Fibroblast of pulmonary artery (primary cell): ENCODE measurements around the gene RPS6KC1.
"Not testable (repeated sequence)": the region's sequence is repeated elsewhere in the genome, so short reads cannot be mapped to it uniquely, and the experiment has no call there.

ENCODE experiments used
- DNase-seq: peaks from one replicate; pipeline ENCODE4 v3.0.0-alpha.2; 2010; ENCODE audit warnings: low read depth
- H3K4me3 ChIP-seq: replicated peaks from 2 replicates; pipeline ENCODE4 v1.5.1; 2011; ENCODE audit warnings: low read depth, mild to moderate bottlenecking, control low read depth, low read length, moderate library complexity
- TF ChIP-seq, protein P1 (sequence below): IDR thresholded peaks from 2 replicates; pipeline ENCODE4 v1.5.1; 2011; ENCODE audit warnings: mild to moderate bottlenecking, control low read depth, low read length, inconsistent platforms; ENCODE audit errors: missing control alignments

The RPS6KC1 gene

DNA sequence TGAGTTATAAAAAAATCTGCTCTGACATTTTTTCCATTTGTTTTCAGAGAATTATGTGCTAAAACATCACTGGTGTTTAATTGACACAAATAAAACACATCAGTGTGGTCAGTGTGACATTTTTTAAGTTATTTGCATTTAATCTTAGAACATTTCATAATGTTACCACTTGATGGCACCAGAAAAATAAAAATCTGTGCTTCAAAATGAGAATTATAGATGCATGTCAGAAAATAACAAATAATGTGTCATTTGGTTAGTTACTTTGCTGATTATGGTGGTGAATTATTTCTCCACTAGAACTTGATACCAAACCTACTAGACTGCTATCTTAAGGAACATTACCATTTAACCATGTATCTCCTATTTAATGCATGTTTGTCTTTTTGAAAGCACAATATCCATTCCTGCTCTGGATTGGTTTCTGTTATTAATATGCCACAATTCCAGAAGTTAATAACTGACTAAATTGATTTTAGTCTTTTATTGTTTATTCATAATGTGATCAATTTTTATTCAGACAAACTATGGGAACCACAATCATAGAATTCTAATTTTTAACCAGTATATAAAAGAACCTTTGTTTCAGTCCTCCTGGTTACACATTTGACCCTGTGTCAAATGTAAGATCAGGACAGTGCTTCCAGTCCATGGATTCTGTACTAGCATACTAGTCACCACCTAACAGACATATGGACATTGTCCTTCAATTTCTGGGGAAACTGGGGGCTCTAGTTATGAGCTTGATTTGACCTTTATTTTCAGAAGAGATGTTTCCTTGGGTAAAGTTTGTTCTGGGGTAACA is 81.0 kb downstream of the RPS6KC1 start:
- TF ChIP-seq, protein P1, sequence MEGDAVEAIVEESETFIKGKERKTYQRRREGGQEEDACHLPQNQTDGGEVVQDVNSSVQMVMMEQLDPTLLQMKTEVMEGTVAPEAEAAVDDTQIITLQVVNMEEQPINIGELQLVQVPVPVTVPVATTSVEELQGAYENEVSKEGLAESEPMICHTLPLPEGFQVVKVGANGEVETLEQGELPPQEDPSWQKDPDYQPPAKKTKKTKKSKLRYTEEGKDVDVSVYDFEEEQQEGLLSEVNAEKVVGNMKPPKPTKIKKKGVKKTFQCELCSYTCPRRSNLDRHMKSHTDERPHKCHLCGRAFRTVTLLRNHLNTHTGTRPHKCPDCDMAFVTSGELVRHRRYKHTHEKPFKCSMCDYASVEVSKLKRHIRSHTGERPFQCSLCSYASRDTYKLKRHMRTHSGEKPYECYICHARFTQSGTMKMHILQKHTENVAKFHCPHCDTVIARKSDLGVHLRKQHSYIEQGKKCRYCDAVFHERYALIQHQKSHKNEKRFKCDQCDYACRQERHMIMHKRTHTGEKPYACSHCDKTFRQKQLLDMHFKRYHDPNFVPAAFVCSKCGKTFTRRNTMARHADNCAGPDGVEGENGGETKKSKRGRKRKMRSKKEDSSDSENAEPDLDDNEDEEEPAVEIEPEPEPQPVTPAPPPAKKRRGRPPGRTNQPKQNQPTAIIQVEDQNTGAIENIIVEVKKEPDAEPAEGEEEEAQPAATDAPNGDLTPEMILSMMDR, result no peak
- no peak for DNase-seq
- no peak overlapping the region for H3K4me3 ChIP-seq

GRCh38 chr1:213135572-213135971 is 84.5 kb downstream of the RPS6KC1 start:
- TF ChIP-seq, protein P1, result no peak
- DNase-seq, result peak; percentile 44
- no peak overlapping the region for H3K4me3 ChIP-seq

DNA sequence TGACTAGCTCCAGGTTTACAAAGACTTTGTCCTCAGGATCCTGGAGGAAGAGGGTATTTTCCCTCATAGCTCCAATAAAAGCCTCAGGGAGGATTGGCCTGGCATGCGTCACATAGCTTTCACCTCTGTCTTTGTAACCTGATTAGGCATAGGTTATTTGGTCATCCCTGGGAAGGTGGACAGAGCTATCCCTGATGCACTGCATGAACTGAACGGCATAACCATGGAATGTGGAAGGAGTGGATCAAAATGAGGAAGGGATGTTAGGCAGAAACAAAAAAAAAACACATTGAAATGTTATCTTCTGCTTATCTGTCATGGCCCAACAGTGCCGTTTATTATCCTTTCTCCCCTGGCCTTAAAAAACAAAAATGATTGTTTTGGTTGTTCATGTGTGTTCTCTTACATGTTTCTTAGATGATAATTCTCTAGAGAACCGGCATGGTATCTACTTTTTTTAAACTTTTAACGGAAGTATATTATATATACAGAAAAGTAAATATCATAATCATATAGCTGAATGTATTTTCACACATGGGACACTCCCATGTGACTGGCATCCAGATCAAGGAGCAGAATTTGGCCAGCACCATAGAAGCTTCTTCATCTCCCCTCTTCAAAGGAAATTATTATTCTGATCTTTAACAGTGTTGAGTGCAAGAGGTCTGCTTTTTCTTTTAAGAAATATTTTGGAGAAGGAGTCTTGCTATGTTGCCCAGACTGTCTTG is 85.3 kb downstream of the RPS6KC1 start:
- DNase-seq, result no peak
- TF ChIP-seq, protein P1, result no peak
- no peak overlapping the region for H3K4me3 ChIP-seq

DNA sequence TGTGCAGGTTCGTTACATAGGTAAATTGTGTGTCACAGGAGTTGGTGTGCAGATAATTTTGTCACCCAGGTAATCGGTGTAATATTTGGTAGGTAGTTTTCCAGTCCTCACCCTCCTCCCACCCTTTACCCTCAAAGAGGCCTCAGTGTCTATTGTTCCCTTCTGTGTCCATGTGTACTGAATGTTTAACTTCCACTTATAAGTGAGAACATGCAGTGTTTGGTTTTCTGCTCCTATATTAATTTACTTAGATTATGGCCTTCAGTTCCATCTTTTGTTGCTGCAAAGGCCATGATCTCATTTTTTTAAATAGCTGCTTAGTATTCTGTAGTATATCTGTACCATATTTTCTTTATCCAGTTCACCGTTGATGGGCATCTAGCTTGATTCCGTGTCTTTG is 87.3 kb downstream of the RPS6KC1 start:
- TF ChIP-seq, protein P1, result no peak
- no peak for DNase-seq
- no peak overlapping the region for H3K4me3 ChIP-seq

DNA sequence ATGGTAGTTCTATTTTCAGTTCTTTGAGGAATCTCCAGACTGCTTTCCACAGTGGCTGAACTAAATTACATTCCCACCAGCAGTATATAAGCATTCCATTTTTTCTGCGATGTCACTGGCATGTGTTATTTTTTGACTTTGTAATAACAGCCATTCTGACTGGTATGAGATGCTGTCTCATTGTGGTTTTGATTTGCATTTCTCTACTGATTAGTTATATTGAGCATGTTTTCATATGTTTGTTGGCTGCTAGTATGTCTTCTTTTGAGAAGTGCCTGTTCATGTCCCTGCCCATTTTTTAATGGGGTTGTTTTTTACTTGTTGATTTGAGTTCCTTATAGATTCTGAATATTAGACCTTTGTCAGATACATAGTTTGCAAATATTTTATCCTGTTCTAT is 87.9 kb downstream of the RPS6KC1 start:
- DNase-seq, result peak; percentile 32
- no peak overlapping the region for H3K4me3 ChIP-seq
- TF ChIP-seq, protein P1, result no peak

DNA sequence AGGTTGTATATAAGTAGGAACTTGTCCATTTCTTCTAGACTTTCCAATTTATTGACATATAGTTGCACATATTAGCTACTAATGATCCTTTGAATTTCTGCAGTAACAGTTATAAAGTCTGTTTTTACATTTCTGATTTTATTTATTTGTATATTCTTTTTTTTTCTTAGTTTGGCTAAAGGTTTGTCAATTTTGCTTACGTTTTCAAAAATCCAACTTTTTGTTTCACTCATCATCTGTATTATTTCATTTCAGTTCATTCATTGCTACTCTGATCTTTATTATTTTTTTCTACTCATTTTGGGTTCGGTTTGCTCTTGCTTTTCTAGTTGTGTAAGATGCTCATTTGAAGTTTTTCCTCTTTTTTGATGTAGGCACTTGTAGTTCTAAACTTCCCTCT is 97.9 kb downstream of the RPS6KC1 start:
- H3K4me3 ChIP-seq, result no peak overlapping the region
- TF ChIP-seq, protein P1, result no peak
- DNase-seq, result no peak

DNA sequence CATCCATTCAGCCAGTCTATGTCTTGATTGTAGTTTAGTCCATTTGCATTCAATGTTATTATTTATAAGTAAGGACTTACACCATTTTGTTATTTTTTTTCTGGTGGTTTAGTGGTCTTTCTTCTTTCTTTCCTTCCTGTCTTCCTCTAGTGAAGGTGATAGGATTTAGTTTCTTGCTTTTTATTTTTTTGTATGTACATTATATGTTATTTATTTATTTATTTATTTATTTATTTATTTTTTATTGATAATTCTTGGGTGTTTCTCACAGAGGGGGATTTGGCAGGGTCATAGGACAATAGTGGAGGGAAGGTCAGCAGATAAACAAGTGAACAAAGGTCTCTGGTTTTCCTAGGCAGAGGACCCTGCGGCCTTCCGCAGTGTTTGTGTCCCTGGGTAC is 99.0 kb downstream of the RPS6KC1 start:
- DNase-seq, H3K4me3 ChIP-seq: not testable (repeated sequence)
